Prostate gland (tissue), 2 donors: ENCODE data around the gene PES1.

Source experiments
- POLR2A ChIP-seq: fragments of 450-650 bp; IDR thresholded peaks from one replicate; pipeline ENCODE4 v1.6.1; 2016; ENCODE audit warnings: antibody characterized with exemption, mild to moderate bottlenecking
- TF ChIP-seq, protein P1 (sequence below), 4 experiments: fragments of 200-600 bp in 2 of 4; fragments of 450-650 bp in 2 of 4; sonication (generic) in 2 of 4; IDR thresholded peaks; 1 replicate in 3 of 4; 2 replicates in 1 of 4; pipeline ENCODE4 v1.5.1; 2016 to 2019; ENCODE audit warnings: antibody characterized with exemption in 4 of 4, mild to moderate bottlenecking in 2 of 4, moderate library complexity in 2 of 4

DNA sequence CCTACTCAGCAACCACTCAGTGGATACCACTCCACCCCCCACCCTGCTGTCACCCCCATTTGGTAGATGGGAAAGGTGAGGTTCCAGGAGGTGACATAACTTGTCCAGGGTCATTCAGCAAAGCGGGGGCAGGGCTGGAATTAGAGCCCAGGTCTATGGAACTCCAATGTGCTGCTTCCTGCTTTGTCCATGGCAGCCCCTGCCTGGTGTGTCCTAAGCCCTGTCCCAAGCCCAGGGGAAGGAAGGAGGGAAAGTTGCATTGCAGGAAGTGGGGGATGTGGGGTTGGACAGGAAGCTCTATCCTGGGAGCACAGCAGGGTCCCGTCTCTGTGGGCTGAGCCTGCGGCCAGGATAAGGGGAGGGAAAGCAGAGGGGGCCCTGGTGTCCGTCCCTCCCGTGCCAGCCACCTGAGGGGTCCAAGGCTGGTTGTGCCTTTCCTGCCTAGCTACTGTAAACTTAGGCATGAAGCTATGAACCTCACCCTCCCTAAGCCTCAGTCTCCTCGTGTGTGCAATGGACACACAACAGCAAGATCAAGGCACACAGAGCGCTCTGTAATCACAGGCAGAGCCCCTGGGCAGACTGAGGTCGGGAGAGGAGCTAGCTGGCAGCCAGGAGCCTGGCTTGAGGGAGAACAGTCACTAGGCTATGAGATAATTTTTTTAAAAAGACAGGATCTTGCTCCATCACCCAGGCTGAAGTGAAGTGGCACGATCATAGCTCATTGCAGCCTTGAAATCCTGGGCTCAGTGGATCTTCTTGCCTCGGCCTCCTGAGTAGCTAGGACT is 30.1 kb downstream of the PES1 start:
- TF ChIP-seq, protein P1, sequence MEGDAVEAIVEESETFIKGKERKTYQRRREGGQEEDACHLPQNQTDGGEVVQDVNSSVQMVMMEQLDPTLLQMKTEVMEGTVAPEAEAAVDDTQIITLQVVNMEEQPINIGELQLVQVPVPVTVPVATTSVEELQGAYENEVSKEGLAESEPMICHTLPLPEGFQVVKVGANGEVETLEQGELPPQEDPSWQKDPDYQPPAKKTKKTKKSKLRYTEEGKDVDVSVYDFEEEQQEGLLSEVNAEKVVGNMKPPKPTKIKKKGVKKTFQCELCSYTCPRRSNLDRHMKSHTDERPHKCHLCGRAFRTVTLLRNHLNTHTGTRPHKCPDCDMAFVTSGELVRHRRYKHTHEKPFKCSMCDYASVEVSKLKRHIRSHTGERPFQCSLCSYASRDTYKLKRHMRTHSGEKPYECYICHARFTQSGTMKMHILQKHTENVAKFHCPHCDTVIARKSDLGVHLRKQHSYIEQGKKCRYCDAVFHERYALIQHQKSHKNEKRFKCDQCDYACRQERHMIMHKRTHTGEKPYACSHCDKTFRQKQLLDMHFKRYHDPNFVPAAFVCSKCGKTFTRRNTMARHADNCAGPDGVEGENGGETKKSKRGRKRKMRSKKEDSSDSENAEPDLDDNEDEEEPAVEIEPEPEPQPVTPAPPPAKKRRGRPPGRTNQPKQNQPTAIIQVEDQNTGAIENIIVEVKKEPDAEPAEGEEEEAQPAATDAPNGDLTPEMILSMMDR (IDR thresholded peaks at IDR 0.05), result no peak
- TF ChIP-seq POLR2A, result no peak
